ENCODE results near the gene ARHGAP26.

ARHGAP26 gene, protein sequence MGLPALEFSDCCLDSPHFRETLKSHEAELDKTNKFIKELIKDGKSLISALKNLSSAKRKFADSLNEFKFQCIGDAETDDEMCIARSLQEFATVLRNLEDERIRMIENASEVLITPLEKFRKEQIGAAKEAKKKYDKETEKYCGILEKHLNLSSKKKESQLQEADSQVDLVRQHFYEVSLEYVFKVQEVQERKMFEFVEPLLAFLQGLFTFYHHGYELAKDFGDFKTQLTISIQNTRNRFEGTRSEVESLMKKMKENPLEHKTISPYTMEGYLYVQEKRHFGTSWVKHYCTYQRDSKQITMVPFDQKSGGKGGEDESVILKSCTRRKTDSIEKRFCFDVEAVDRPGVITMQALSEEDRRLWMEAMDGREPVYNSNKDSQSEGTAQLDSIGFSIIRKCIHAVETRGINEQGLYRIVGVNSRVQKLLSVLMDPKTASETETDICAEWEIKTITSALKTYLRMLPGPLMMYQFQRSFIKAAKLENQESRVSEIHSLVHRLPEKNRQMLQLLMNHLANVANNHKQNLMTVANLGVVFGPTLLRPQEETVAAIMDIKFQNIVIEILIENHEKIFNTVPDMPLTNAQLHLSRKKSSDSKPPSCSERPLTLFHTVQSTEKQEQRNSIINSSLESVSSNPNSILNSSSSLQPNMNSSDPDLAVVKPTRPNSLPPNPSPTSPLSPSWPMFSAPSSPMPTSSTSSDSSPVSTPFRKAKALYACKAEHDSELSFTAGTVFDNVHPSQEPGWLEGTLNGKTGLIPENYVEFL

DNA sequence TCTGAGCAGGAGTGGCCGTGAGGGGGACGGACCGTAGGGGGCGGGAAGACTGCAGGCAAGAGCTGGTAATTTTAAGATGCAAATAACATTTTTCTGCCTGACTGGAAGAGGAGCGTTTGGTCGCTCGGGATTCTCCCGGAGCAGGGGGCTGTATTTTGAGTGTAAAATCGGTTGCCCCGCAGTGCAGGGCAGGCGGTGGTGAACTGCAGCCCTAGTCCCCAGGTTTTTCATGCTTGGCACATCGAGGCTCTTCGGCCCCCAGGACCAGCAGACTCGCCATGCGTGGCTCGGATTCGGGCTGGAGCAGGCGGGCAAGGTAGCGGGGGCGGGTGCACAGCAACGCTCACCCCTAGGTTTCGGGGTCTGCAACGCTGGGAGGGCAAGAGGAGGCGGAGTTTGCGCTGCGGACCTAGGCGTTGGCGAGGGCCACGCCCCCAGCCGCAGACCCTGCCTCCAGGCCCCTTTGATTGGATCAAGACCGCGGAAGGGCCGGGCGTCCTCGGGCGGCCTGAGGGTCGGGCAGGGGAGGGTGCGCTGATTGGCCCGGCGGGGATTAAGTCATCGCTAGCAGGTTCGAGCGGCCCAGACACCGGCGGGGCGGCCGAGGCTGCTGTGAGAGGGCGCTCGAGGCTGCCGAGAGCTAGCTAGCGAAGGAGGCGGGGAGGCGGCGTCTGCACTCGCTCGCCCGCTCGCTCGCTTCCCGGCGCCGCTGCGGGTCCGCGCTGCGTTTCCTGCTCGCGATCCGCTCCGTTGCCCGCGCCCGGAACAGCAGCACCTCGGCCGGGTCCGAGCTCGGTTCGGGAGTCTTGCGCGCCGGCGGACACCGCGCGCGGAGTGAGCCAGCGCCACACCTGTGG is at the start of gene ARHGAP26:
Gene ARHGAP26, plus strand, starts transcription at position 585 of the 857 bp plus-strand sequence. CDS start 385 bp downstream, outside the sequence.
- TF ChIP-seq, protein P1, sequence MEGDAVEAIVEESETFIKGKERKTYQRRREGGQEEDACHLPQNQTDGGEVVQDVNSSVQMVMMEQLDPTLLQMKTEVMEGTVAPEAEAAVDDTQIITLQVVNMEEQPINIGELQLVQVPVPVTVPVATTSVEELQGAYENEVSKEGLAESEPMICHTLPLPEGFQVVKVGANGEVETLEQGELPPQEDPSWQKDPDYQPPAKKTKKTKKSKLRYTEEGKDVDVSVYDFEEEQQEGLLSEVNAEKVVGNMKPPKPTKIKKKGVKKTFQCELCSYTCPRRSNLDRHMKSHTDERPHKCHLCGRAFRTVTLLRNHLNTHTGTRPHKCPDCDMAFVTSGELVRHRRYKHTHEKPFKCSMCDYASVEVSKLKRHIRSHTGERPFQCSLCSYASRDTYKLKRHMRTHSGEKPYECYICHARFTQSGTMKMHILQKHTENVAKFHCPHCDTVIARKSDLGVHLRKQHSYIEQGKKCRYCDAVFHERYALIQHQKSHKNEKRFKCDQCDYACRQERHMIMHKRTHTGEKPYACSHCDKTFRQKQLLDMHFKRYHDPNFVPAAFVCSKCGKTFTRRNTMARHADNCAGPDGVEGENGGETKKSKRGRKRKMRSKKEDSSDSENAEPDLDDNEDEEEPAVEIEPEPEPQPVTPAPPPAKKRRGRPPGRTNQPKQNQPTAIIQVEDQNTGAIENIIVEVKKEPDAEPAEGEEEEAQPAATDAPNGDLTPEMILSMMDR (IDR thresholded peaks at IDR 0.05) = peak; percentile 22; the same call in 1 of the 2 replicates

DNA sequence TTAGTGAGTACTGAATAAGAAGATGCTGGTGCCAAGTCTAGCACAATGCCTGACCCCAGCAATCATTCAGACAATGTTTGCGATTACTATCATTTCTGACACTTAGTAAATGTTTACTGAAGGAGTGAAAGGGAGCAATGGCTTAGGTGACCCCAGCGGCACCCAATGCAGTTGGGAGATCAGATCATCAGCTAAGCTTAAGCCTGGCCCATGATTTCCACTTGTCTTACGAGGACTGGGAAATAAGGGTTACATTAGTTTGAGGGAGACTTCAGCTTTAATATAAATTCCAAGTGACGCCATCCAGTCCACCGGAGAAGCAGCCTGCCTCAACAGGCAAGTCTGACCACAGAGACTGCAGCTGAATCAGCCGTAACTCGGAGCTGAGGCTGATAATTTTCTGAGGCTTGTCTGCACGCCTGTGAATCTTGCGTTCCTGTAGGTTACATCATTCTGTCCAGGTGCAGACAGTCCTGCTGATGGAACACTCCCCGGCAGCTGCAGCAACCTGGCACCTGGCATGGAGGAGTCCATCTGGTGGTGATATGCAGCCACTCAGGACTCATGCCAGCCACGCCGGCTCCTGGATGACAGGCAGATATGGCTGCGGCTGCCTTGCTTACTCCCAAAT is 49.4 kb upstream of the ARHGAP26 start:
- TF ChIP-seq, protein P1 (IDR thresholded peaks at IDR 0.05) = no peak

DNA sequence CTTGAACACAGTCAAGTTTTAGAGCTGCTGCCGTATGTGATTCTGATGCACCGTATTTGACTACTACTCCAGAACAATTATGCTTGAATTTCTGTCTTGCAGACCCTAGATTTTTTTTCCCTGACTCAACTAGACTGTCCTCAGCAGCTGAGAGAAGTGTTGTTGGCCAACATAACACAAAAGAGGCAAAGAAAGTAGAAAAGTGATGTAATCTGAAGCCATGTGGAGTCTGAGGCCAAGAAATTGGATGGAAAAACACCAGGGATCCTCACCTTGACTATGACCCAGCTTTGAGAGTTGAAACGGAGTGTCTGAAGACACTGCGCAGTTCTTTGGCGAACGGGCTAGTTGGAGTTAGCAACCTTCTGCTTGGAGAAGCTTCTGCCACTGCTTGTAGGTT is 48.0 kb upstream of the ARHGAP26 start:
- TF ChIP-seq, protein P1 (IDR thresholded peaks at IDR 0.05) = no peak

DNA sequence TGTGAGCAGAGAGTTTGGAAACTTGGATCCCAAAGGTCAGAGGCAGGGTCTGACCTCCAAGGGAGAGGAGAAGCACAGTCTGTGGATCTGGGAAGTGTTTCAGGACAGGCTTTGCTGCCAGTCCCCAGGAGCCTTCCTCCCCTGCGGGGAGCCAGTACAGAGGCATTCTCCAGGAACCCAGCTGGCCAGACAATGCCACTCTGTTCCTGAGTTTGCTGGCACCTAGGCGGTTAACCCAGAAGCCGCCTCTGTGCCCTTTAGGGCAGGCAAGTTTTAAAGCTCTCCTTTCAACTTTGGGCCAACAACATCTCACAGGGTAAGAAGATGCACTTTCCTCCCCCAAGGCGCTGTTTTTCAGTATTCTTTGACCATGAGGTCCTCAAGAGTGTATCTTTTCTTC is 47.3 kb upstream of the ARHGAP26 start:
- TF ChIP-seq, protein P1 (IDR thresholded peaks at IDR 0.05) = no peak

DNA sequence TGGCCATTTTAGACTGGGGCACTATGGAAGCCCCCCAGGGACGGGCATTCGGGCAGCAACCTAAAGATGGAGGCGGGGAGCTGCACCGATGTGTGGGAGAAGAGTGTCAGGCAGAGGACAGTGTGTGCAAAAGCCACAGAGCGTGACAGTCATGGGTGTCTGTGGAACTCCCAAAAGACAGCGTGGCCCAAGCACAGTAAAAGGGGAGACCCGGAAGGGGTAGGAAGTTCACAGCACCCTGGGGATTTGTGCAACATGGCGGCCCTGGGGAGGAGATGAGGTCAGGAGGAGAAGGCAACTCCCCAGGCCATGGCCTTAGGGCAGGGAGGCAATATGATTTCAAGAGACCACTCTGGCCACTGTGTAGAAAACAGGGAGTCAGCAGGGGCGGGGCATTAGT is 45.4 kb upstream of the ARHGAP26 start:
- TF ChIP-seq, protein P1 (IDR thresholded peaks at IDR 0.05) = no peak

DNA sequence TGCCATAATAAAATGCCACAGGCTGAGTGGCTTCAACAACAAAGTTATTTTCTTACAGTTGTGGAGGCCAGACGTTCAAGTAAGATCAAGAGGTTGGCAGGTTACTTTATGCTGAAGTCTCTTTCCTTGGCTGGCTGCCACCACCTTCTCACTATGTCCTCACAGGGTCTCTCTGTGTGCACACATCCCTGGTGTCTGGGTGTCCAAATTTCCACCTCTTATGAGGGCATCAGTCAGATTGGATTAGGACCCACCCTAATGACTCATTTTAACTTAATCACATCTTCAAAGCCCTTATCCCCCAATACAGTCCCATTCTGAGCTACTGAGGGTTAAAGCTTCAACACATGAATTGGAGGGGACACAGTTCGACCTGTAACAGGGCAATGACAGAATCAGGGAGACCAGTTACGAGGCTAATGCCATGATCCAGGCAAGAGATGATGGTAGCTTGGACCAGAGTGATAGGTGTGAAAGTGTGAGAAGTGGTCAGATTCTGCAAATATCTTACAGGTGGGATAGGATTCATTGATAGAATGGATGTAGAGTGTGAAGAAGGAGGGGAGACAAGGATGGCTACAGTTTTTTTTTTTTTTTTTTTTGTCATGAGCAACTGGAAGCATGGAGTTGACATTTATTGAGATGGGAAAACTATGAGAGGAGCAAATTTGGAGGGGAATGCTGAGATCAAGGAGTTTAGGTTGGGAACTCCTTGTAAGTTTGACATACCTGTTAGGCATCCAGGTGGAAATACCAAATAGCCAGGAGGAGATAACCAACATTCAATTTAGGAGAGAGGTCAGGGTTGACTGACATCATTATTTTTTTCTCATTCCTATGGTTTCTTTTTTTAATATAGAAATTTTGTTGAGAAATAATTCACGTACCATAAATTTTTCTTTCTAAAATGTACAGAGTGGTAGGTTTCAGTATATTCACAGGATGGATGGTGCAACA is 44.7 kb upstream of the ARHGAP26 start:
- TF ChIP-seq, protein P1 (IDR thresholded peaks at IDR 0.05) = no peak
